Measurements from ENCODE around the gene KDM6B. TPM values are rescaled to one million over a fixed set of nuclear protein-coding genes. Genes with fewer than 3 reads are reported as not detected.

KDM6B gene
- total RNA-seq, 2 experiments from 2014 or later, result 12.3 to 12.8 TPM

GRCh38 chr17:7824021-7824924 lies 9.7 kb upstream of the KDM6B start:
- H3K9me3 Mint-ChIP-seq, result no peaks in the 10 kb centered on the region
- no peak overlapping the region for H3K27ac Mint-ChIP-seq
- ChIA-PET POLR2A (no interaction called here), CTCF (interaction anchor here (1.2 to 2.0 kb wide), 3 partner anchors 11 to 166 kb away, joined by 3 to 5 read pairs (median 3); partner anchors contain the start of gene NAA38)
- no peaks in the 10 kb centered on the region for H3K4me1 Mint-ChIP-seq
- H3K27me3 Mint-ChIP-seq, result peaks cover 10% of the 10 kb centered on the region
- no peaks in the 10 kb centered on the region for H3K36me3 Mint-ChIP-seq (ENCODE audit: low read depth)
- H3K4me3 Mint-ChIP-seq, result no peak overlapping the region
- DNase-seq, result no peak

GRCh38 chr17:7825206-7825990 lies 8.6 kb upstream of the KDM6B start:
- H3K27ac Mint-ChIP-seq, result no peak overlapping the region
- H3K4me1 Mint-ChIP-seq, result no peaks in the 10 kb centered on the region
- CTCF ChIA-PET, result interaction anchor here (0.6 to 2.0 kb wide), 6 partner anchors 8 to 165 kb away, joined by 3 to 5 read pairs (median 3); partner anchors contain the start of gene NAA38
- no peak overlapping the region for H3K4me3 Mint-ChIP-seq
- DNase-seq, result no peak
- H3K9me3 Mint-ChIP-seq, result no peaks in the 10 kb centered on the region
- POLR2A ChIA-PET, result no interaction called here
- H3K36me3 Mint-ChIP-seq (ENCODE audit: low read depth), result no peaks in the 10 kb centered on the region
- peaks cover 11% of the 10 kb centered on the region for H3K27me3 Mint-ChIP-seq

- no peaks in the 10 kb centered on the region for H3K9me3 Mint-ChIP-seq
- H3K4me3 Mint-ChIP-seq, result no peak overlapping the region
- peaks cover 9% of the 10 kb centered on the region for H3K27me3 Mint-ChIP-seq
- no peak for DNase-seq
- ChIA-PET POLR2A (no interaction called here), CTCF (interaction anchor here (1.1 to 1.9 kb wide), 3 partner anchors 11 to 160 kb away, joined by 3 to 5 read pairs (median 4); no protein-coding TSS in a partner anchor)
- peaks cover 15% of the 10 kb centered on the region for H3K4me1 Mint-ChIP-seq
- no peaks in the 10 kb centered on the region for H3K36me3 Mint-ChIP-seq (ENCODE audit: low read depth)
- no peak overlapping the region for H3K27ac Mint-ChIP-seq
Measured at GRCh38 chr17:7830616-7831015, 3.4 kb upstream of the KDM6B start.

- Mint-ChIP-seq H3K27ac (no peak overlapping the region), H3K9me3 (no peaks in the 10 kb centered on the region), H3K36me3 (ENCODE audit: low read depth) (no peaks in the 10 kb centered on the region), H3K4me1 (peaks cover 19% of the 10 kb centered on the region), H3K27me3 (peaks cover 8% of the 10 kb centered on the region), H3K4me3 (no peak overlapping the region)
- CTCF ChIA-PET, result interaction anchor here (0.9 to 1.5 kb wide), 4 partner anchors 14 to 159 kb away, joined by 3 to 4 read pairs (median 3); no protein-coding TSS in a partner anchor
- DNase-seq, result no peak
- POLR2A ChIA-PET, result no interaction called here
Measured at GRCh38 chr17:7831233-7831632, 2.8 kb upstream of the KDM6B start.

- no peak overlapping the region for H3K27ac Mint-ChIP-seq
- no peak overlapping the region for H3K4me3 Mint-ChIP-seq
- peaks cover 30% of the 10 kb centered on the region for H3K4me1 Mint-ChIP-seq
- DNase-seq, result no peak
- ChIA-PET POLR2A (no interaction called here), CTCF (interaction anchor here (0.6 to 2.3 kb wide), 8 partner anchors 9 to 158 kb away, joined by 3 to 6 read pairs (median 3); no protein-coding TSS in a partner anchor)
- no peaks in the 10 kb centered on the region for H3K9me3 Mint-ChIP-seq
- no peaks in the 10 kb centered on the region for H3K36me3 Mint-ChIP-seq (ENCODE audit: low read depth)
- peaks cover 8% of the 10 kb centered on the region for H3K27me3 Mint-ChIP-seq
Measured at GRCh38 chr17:7832431-7832830, 1.6 kb upstream of the KDM6B start.

- peaks cover 4% of the 10 kb centered on the region for H3K27me3 Mint-ChIP-seq
- H3K9me3 Mint-ChIP-seq, result no peaks in the 10 kb centered on the region
- H3K27ac Mint-ChIP-seq, result peak overlapping the region; percentile 78
- peaks cover 35% of the 10 kb centered on the region for H3K4me1 Mint-ChIP-seq
- H3K36me3 Mint-ChIP-seq (ENCODE audit: low read depth), result no peaks in the 10 kb centered on the region
- H3K4me3 Mint-ChIP-seq, result peak overlapping the region; percentile 83
- DNase-seq, result no peak
- ChIA-PET POLR2A (interaction anchor here (0.6 kb wide), 1 partner anchor 33 kb away, joined by 3 read pairs; no protein-coding TSS in a partner anchor), CTCF (interaction anchor here (0.5 to 2.3 kb wide), 11 partner anchors 10 to 157 kb away, joined by 3 to 6 read pairs (median 3); partner anchors contain the start of gene NAA38)
Measured at GRCh38 chr17:7833011-7833794, 814 bp upstream of the KDM6B start.

- H3K36me3 Mint-ChIP-seq (ENCODE audit: low read depth), result no peaks in the 10 kb centered on the region
- peak overlapping the region; percentile 83 for H3K4me3 Mint-ChIP-seq
- CTCF ChIA-PET, result interaction anchor here (0.6 to 2.3 kb wide), 17 partner anchors 9 to 162 kb away, joined by 3 to 19 read pairs (median 3); partner anchors contain the start of genes CHD3, CYB5D1 and NAA38
- POLR2A ChIA-PET, result no interaction called here
- DNase-seq, result peak; percentile 43
- peaks cover 48% of the 10 kb centered on the region for H3K4me1 Mint-ChIP-seq
- peaks cover 1% of the 10 kb centered on the region for H3K27me3 Mint-ChIP-seq
- no peaks in the 10 kb centered on the region for H3K9me3 Mint-ChIP-seq
- peak overlapping the region; percentile 91 for H3K27ac Mint-ChIP-seq
Measured at GRCh38 chr17:7834542-7834956, 532 bp downstream of the KDM6B start.

- CTCF ChIA-PET, result interaction anchor here (0.6 to 2.3 kb wide), 18 partner anchors 8 to 222 kb away, joined by 3 to 19 read pairs (median 3); partner anchors contain the start of genes CHD3, CYB5D1 and NAA38
- peak overlapping the region; percentile 83 for H3K4me3 Mint-ChIP-seq
- POLR2A ChIA-PET, result interaction anchor here (1.1 kb wide), 1 partner anchor 10 kb away, joined by 4 read pairs; no protein-coding TSS in a partner anchor
- H3K27me3 Mint-ChIP-seq, result peaks cover 1% of the 10 kb centered on the region
- no peaks in the 10 kb centered on the region for H3K36me3 Mint-ChIP-seq (ENCODE audit: low read depth)
- H3K27ac Mint-ChIP-seq, result peak overlapping the region; percentile 91
- peaks cover 53% of the 10 kb centered on the region for H3K4me1 Mint-ChIP-seq
- H3K9me3 Mint-ChIP-seq, result no peaks in the 10 kb centered on the region
- DNase-seq, result peak; percentile 92
Measured at GRCh38 chr17:7834957-7835813, 1.2 kb downstream of the KDM6B start.

- Mint-ChIP-seq H3K27ac (peak overlapping the region; percentile 88), H3K36me3 (ENCODE audit: low read depth) (no peaks in the 10 kb centered on the region)
- CTCF ChIA-PET, result interaction anchor here (0.6 to 2.3 kb wide), 11 partner anchors 9 to 221 kb away, joined by 3 to 19 read pairs (median 4); partner anchors contain the start of genes CYB5D1 and NAA38
Measured at GRCh38 chr17:7835814-7836595, 2.0 kb downstream of the KDM6B start.

GRCh38 chr17:7836596-7837407 lies 2.8 kb downstream of the KDM6B start:
- peak; percentile 54 for DNase-seq
- Mint-ChIP-seq H3K9me3 (no peaks in the 10 kb centered on the region), H3K36me3 (ENCODE audit: low read depth) (no peaks in the 10 kb centered on the region), H3K27me3 (peaks cover 1% of the 10 kb centered on the region), H3K27ac (peak overlapping the region; percentile 67), H3K4me3 (peak overlapping the region; percentile 83), H3K4me1 (peaks cover 66% of the 10 kb centered on the region)
- ChIA-PET POLR2A (no interaction called here), CTCF (interaction anchor here (1.0 to 2.6 kb wide), 7 partner anchors 14 to 155 kb away, joined by 3 to 10 read pairs (median 3); no protein-coding TSS in a partner anchor)

More at GRCh38 chr17:7835814-7836595, 2.0 kb downstream of the KDM6B start:
- Mint-ChIP-seq H3K9me3 (no peaks in the 10 kb centered on the region), H3K4me3 (peak overlapping the region; percentile 83), H3K27me3 (peaks cover 1% of the 10 kb centered on the region), H3K4me1 (peaks cover 61% of the 10 kb centered on the region)
- POLR2A ChIA-PET, result interaction anchor here (1.1 kb wide), 1 partner anchor 9 kb away, joined by 4 read pairs; no protein-coding TSS in a partner anchor
- peak; percentile 34 for DNase-seq
